ENCODE measurements around the gene EIF4E3. TPM values are rescaled to one million over a fixed set of nuclear protein-coding genes. Genes with fewer than 3 reads are reported as not detected.

Gene EIF4E3
- total RNA-seq, 4 donors from 2014 or later: 11.4 to 13.5 (median 12.8) TPM

DNA sequence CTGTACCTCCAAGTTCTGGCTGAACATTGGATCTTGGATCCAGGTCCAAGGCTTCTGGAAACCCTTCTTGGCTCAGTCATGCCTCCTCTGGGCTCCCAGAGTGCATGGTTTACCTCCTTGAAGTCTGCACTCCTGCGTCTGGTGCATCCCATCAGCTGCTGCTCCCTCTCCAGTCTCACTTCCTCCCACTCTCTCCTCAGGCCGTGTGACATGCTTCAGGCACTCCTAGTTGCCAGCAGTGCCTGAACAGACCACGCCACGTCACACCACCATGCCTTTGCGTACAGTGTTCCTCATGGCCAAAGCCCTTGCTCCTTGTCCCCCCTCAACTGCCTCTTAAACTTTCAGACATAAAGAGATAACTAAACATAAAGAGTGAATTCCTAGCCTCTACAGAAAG, 34.2 kb upstream of the EIF4E3 start:
- no peak for DNase-seq (ENCODE audit: low spot score in 2 of 2)
- WGBS, 2 donors: 77% methylated on average over 5 of the region's 5 CpGs
- intact Hi-C loops (cut with DNase I; ENCODE audit: low total_unique reads): no loop called here
- no peak overlapping the region for H3K4me3 ChIP-seq (ENCODE audit: low read depth, poor library complexity, severe bottlenecking)
- TF ChIP-seq POLR2A (IDR thresholded peaks at IDR 0.05): no peak
- TF ChIP-seq, protein P1, sequence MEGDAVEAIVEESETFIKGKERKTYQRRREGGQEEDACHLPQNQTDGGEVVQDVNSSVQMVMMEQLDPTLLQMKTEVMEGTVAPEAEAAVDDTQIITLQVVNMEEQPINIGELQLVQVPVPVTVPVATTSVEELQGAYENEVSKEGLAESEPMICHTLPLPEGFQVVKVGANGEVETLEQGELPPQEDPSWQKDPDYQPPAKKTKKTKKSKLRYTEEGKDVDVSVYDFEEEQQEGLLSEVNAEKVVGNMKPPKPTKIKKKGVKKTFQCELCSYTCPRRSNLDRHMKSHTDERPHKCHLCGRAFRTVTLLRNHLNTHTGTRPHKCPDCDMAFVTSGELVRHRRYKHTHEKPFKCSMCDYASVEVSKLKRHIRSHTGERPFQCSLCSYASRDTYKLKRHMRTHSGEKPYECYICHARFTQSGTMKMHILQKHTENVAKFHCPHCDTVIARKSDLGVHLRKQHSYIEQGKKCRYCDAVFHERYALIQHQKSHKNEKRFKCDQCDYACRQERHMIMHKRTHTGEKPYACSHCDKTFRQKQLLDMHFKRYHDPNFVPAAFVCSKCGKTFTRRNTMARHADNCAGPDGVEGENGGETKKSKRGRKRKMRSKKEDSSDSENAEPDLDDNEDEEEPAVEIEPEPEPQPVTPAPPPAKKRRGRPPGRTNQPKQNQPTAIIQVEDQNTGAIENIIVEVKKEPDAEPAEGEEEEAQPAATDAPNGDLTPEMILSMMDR (IDR thresholded peaks at IDR 0.05): no peak

DNA sequence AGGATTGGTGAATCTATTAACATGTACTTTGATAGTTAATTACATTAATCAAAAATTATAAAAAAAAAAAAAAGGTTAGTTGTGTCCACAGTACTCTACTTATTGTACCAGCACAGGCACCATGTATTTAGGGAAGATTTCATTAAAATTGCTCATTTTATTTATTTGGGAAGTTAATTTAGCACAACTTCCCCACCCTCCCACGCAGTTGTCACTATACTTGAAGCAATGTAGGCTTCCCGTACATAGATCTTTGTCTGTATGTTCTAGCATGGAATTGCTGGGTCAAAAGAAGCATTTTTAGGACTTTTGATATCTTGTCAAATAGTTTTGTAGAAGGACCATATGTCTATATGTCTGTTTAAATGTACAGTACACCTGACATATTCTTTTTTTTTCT, 32.9 kb upstream of the EIF4E3 start:
- no peak for DNase-seq (ENCODE audit: low spot score in 2 of 2)
- intact Hi-C loops (cut with DNase I; ENCODE audit: low total_unique reads): no loop called here
- TF ChIP-seq POLR2A (IDR thresholded peaks at IDR 0.05): no peak
- TF ChIP-seq, protein P1 (IDR thresholded peaks at IDR 0.05): no peak
- 93 to 95% methylated on average over 2 of the region's 2 CpGs for WGBS, 2 donors
- no peak overlapping the region for H3K4me3 ChIP-seq (ENCODE audit: low read depth, poor library complexity, severe bottlenecking)

DNA sequence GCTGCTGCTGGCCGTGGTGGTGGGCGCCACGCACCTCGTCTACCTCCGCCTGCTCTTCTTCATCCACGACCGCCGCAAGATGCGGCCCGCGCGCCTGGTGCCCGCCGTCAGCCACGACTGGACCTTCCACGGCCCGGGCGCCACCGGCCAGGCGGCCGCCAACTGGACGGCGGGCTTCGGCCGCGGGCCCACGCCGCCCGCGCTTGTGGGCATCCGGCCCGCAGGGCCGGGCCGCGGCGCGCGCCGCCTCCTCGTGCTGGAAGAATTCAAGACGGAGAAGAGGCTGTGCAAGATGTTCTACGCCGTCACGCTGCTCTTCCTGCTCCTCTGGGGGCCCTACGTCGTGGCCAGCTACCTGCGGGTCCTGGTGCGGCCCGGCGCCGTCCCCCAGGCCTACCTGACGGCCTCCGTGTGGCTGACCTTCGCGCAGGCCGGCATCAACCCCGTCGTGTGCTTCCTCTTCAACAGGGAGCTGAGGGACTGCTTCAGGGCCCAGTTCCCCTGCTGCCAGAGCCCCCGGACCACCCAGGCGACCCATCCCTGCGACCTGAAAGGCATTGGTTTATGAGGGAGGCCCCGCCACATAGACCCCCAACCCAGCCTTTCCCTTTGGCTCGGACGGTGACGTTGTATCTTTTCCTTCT, 29.5 kb upstream of the EIF4E3 start:
- peak overlapping the region; percentile 25 for H3K4me3 ChIP-seq (ENCODE audit: low read depth, poor library complexity, severe bottlenecking)
- WGBS, 2 donors: 38 to 47% methylated on average over 22 to 27 of the region's 65 CpGs
- TF ChIP-seq POLR2A (IDR thresholded peaks at IDR 0.05): no peak
- TF ChIP-seq, protein P1 (IDR thresholded peaks at IDR 0.05): no peak
- intact Hi-C loops (cut with DNase I; ENCODE audit: low total_unique reads): no loop called here
- DNase-seq (ENCODE audit: low spot score in 2 of 2): no peak

DNA sequence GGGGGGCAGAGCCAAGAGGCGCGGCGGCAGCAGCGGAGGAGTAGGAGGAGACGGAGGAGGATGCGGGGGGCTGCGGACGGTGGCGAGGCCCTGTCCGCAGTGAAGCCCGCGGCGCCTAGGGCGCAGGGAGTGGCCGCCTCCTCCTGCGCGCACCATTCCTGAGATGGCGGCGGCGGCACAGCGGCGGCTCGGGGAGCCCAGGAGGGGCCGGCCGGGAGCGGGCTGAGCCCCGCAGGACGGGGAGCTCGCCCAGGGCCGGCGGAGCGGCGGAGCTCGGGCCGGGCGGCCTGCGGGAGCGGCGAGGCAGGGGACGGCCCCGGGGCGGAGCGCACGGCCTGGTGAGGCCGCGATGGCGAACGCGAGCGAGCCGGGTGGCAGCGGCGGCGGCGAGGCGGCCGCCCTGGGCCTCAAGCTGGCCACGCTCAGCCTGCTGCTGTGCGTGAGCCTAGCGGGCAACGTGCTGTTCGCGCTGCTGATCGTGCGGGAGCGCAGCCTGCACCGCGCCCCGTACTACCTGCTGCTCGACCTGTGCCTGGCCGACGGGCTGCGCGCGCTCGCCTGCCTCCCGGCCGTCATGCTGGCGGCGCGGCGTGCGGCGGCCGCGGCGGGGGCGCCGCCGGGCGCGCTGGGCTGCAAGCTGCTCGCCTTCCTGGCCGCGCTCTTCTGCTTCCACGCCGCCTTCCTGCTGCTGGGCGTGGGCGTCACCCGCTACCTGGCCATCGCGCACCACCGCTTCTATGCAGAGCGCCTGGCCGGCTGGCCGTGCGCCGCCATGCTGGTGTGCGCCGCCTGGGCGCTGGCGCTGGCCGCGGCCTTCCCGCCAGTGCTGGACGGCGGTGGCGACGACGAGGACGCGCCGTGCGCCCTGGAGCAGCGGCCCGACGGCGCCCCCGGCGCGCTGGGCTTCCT, 28.8 kb upstream of the EIF4E3 start, which contains the start of gene GPR27:
TSS of gene GPR27 (plus strand) at position 155 of the 909 bp plus-strand sequence. CDS start at position 350, 195 bp downstream.
- peak within 1 kb of the TSS; percentile 25 for H3K4me3 ChIP-seq (ENCODE audit: low read depth, poor library complexity, severe bottlenecking)
- 1% methylated on average over 33 to 34 of the region's 131 CpGs for WGBS, 2 donors
- no peak for DNase-seq (ENCODE audit: low spot score in 2 of 2)
- intact Hi-C loops (cut with DNase I; ENCODE audit: low total_unique reads): no loop called here
- TF ChIP-seq, protein P1 (IDR thresholded peaks at IDR 0.05): no peak
- TF ChIP-seq POLR2A (IDR thresholded peaks at IDR 0.05): no peak

DNA sequence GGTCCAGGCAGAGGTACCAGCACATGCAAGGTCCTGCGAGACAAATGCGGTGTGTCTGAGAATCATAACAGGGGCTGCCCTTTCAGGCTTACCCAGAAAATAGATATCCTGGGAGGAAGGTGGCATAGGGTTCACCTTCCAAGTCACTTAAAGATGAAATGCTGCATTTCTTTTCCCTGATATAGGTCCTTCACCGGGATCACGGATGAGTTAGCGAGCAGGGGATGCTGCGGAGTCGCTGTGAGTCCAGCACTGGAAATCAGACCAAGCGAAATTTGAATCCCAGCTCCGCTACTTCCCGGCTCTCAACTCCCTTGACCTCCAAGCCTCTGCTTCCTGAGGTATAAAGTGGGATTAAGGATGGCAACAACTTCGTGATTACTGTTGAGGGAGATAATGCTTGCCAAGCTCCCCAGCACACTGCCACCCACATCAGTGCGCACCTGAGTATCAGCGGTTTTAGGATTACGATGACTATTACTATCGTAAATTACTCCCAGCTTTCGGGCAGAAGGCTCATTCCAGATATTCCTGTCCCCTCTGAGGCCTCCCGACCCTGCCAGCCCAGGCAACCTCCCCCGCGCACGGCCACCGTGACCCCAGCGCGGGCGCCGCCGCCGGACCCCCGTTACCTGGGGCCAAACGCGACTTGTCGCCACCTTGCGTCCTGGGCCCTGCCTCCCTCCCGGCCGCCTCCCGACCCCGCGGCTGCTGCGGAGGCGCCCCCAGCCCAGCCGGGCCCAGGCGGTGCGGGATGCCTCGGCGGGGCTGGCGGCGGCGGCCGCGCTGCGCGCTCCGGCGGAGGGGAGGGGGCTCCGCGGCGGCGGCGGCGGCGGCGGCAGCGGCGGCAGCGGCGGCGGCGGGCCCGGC, 27.9 kb upstream of the EIF4E3 start:
- DNase-seq (ENCODE audit: low spot score in 2 of 2): no peak
- no peak overlapping the region for H3K4me3 ChIP-seq (ENCODE audit: low read depth, poor library complexity, severe bottlenecking)
- 26 to 29% methylated on average over 33 of the region's 68 CpGs for WGBS, 2 donors
- intact Hi-C loops (cut with DNase I; ENCODE audit: low total_unique reads): no loop called here
- TF ChIP-seq POLR2A (IDR thresholded peaks at IDR 0.05): no peak
- TF ChIP-seq, protein P1 (IDR thresholded peaks at IDR 0.05): no peak

Data from lower leg skin (tissue), 4 donors.